SK-N-SH (cell line): ENCODE measurements around the gene CYP2W1. TPM values are rescaled to one million over a fixed set of nuclear protein-coding genes. Genes with fewer than 3 reads are reported as not detected.
A peak's percentile ranks its signal among the peaks of the same experiment; 100 is the strongest.

ENCODE experiments used
- CTCF ChIA-PET: fragments of 300-600, 350-600 bp; formaldehyde crosslinking; extraction: SDS; loops from one replicate; lab custom pipeline; 2021; lab: Yijun Ruan, JAX
- POLR2A ChIA-PET: fragments of 350-600 bp; sonication (Branson Sonifier 250); formaldehyde crosslinking; extraction: SDS; loops from one replicate; lab custom pipeline; 2020; ENCODE audit warnings: antibody characterized with exemption, inconsistent platforms; lab: Yijun Ruan, JAX
- DNase-seq: peaks from one replicate; pipeline ENCODE4 v3.0.0; 2012
- H2AFZ ChIP-seq: fragments of 200-600 bp; sonication (generic); 2 replicates; pipeline ENCODE4 v1.8.1; 2016; ENCODE audit warnings: antibody characterized with exemption, mild to moderate bottlenecking, low read depth
- H3F3A ChIP-seq: fragments of 200-600 bp; sonication (generic); replicated peaks from 2 replicates; pipeline ENCODE3; 2016; ENCODE audit warnings: antibody characterized with exemption, mild to moderate bottlenecking; ENCODE audit not compliant: insufficient read depth
- H3K27ac ChIP-seq, 2 experiments: fragments of 200-500 bp in 1 of 2; fragments of 200-600 bp in 1 of 2; sonication (Bioruptor generic) in 1 of 2; sonication (generic), shearing (Covaris generic) in 1 of 2; 2 replicates each; pipeline versions ENCODE4 v1.5.1 to v1.6.1; 2014 to 2016; ENCODE audit warnings: low read depth in 2 of 2, inconsistent platforms in 1 of 2, low read length in 1 of 2, mild to moderate bottlenecking in 1 of 2, mixed read lengths in 1 of 2
- H3K27me3 ChIP-seq: fragments of 200-600 bp; sonication (generic), shearing (Covaris generic); 2 replicates; pipeline ENCODE4 v1.6.1; 2016; ENCODE audit warnings: mixed run types; ENCODE audit not compliant: insufficient read depth
- H3K36me3 ChIP-seq, 2 experiments: fragments of 200-500 bp in 1 of 2; fragments of 200-600 bp in 1 of 2; sonication (Bioruptor generic) in 1 of 2; sonication (generic) in 1 of 2; replicated peaks in 1 of 2; 2 replicates each; pipeline versions ENCODE3 to v1.5.1; 2014 to 2016; ENCODE audit warnings: low read length in 1 of 2, mild to moderate bottlenecking in 1 of 2; ENCODE audit not compliant: insufficient read depth in 2 of 2, control insufficient read depth in 1 of 2
- H3K4me1 ChIP-seq, 2 experiments: fragments of 200-500 bp in 1 of 2; fragments of 200-600 bp in 1 of 2; sonication (Bioruptor generic) in 1 of 2; sonication (generic), shearing (Covaris generic) in 1 of 2; 2 replicates each; pipeline versions ENCODE4 v1.5.1 to v1.6.1; 2014 to 2016; ENCODE audit warnings: low read depth in 1 of 2, low read length in 1 of 2, mixed run types in 1 of 2; ENCODE audit not compliant: insufficient read depth in 2 of 2, control insufficient read depth in 1 of 2
- H3K4me2 ChIP-seq: fragments of 200-600 bp; sonication (generic), shearing (Covaris generic); 2 replicates; pipeline ENCODE4 v1.6.1; 2017; ENCODE audit warnings: mixed run types
- H3K4me3 ChIP-seq, 2 experiments: fragments of 200-500 bp in 1 of 2; fragments of 200-600 bp in 1 of 2; sonication (Bioruptor generic) in 1 of 2; sonication (generic), shearing (Covaris generic) in 1 of 2; 2 replicates each; pipeline versions ENCODE4 v1.5.1 to v1.8.1; 2014 to 2016; ENCODE audit warnings: low read depth in 2 of 2, inconsistent platforms in 1 of 2, low read length in 1 of 2, mild to moderate bottlenecking in 1 of 2, mixed read lengths in 1 of 2, moderate library complexity in 1 of 2
- H3K79me2 ChIP-seq: fragments of 200-600 bp; sonication (generic); 2 replicates; pipeline ENCODE4 v1.8.1; 2017; ENCODE audit warnings: mild to moderate bottlenecking; ENCODE audit not compliant: insufficient read depth
- H3K9ac ChIP-seq: fragments of 200-600 bp; sonication (generic); 2 replicates; pipeline ENCODE4 v1.6.1; 2017; ENCODE audit warnings: mixed run types
- H3K9me2 ChIP-seq: fragments of 200-600 bp; sonication (generic); 2 replicates; pipeline ENCODE4 v1.6.1; 2017; ENCODE audit warnings: mixed run types
- H3K9me3 ChIP-seq: fragments of 200-600 bp; sonication (generic); 2 replicates; pipeline ENCODE4 v1.6.1; 2017; ENCODE audit warnings: mixed run types, mild to moderate bottlenecking, moderate library complexity
- H4K20me1 ChIP-seq: fragments of 200-600 bp; sonication (generic); 2 replicates; pipeline ENCODE4 v1.6.1; 2017; ENCODE audit warnings: mild to moderate bottlenecking, mixed run types; ENCODE audit not compliant: insufficient read depth
- CHD2 ChIP-seq: fragments of 150-350 bp; IDR thresholded peaks from 2 replicates; pipeline ENCODE4 v1.6.1; 2018; ENCODE audit warnings: low read length; ENCODE audit not compliant: partially characterized antibody
- RAD21 ChIP-seq: IDR thresholded peaks from 2 replicates; pipeline ENCODE4 v1.6.1; 2012; ENCODE audit warnings: mild to moderate bottlenecking, low read length
- RFX5 ChIP-seq: IDR thresholded peaks from 2 replicates; pipeline ENCODE4 v1.6.1; 2012; ENCODE audit warnings: mild to moderate bottlenecking, improper control_type of control experiment, low read length
- USF2 ChIP-seq: fragments of 150-350 bp; IDR thresholded peaks from 2 replicates; pipeline ENCODE4 v1.6.1; 2017; ENCODE audit warnings: antibody characterized with exemption, low read length, low read depth, borderline replicate concordance
- WGBS: methylation state at CpG from one replicate; pipeline ENCODE4 v1.1.6; 2017; ENCODE audit warnings: low lambda C conversion rate; 5-methylcytosine and 5-hydroxymethylcytosine counted together
- polyA plus RNA-seq, 3 experiments: library from polyadenylated mRNA; depleted of rRNA; stranded (reverse); fragments of >200 nt; gene quantifications; 2 replicates each; pipeline ENCODE4 v1.2.3, GENCODE V29; 2012
- TF ChIP-seq, protein P1 (sequence below): fragments of 200-600 bp; sonication (generic); IDR thresholded peaks from 2 replicates; pipeline ENCODE4 v1.6.1; 2017; ENCODE audit warnings: antibody characterized with exemption, mild to moderate bottlenecking, moderate library complexity

CYP2W1 gene
- polyA plus RNA-seq, 1 of the 3 experiments (the other 2 are of a cell fraction), result 0.10 TPM

- no peak overlapping the region for H3K4me2 ChIP-seq
- no peaks in the 10 kb centered on the region for H3K36me3 ChIP-seq
- peak; percentile 89 for DNase-seq
- H3K27me3 ChIP-seq, result no peaks in the 10 kb centered on the region
- H3K27ac ChIP-seq, result no peak overlapping the region
- no peaks in the 10 kb centered on the region for H3F3A ChIP-seq
- H4K20me1 ChIP-seq, result no peaks in the 10 kb centered on the region
- no peaks in the 10 kb centered on the region for H3K9me3 ChIP-seq
- peaks cover 3% of the 10 kb centered on the region; the same call in 1 of the 2 replicates for H3K79me2 ChIP-seq
- WGBS, result 70% methylated on average over 11 of the region's 15 CpGs
- POLR2A ChIA-PET, result no interaction called here
- CTCF ChIA-PET, result interaction anchor here (3.9 kb wide), 1 partner anchor 13 kb away, joined by 66 read pairs; no protein-coding TSS in a partner anchor
- no peak overlapping the region for H2AFZ ChIP-seq
- H3K4me3 ChIP-seq, result no peak overlapping the region
- no peaks in the 10 kb centered on the region for H3K9me2 ChIP-seq
- no peak overlapping the region for H3K9ac ChIP-seq
- peaks cover 0 to 7% of the 10 kb centered on the region in 2 experiments; a peak in 1 of 4 replicates for H3K4me1 ChIP-seq
- TF ChIP-seq USF2, result no peak
- TF ChIP-seq RFX5, result peak; percentile 79; the same call in 1 of the 2 replicates
Observed at GRCh38 chr7:979886-980571, 3.0 kb upstream of the CYP2W1 start.

GRCh38 chr7:981793-982510 lies 1.0 kb upstream of the CYP2W1 start:
- CTCF ChIA-PET, result interaction anchor here (0.8 to 3.9 kb wide), 8 partner anchors 11 to 194 kb away, joined by 3 to 66 read pairs (median 4); partner anchors contain the start of gene GPR146
- Histone ChIP-seq H3K9ac (no peak overlapping the region), H3K36me3 (no peaks in the 10 kb centered on the region), H3K79me2 (no peaks in the 10 kb centered on the region), H3K4me1 (peaks cover 0 to 12% of the 10 kb centered on the region in 2 experiments; a peak in 1 of 4 replicates), H2AFZ (no peak overlapping the region), H3K9me3 (no peaks in the 10 kb centered on the region), H3K4me3 (no peak overlapping the region), H3K27me3 (no peaks in the 10 kb centered on the region), H3K9me2 (no peaks in the 10 kb centered on the region), H3K27ac (no peak overlapping the region), H3K4me2 (no peak overlapping the region), H3F3A (no peaks in the 10 kb centered on the region), H4K20me1 (no peaks in the 10 kb centered on the region)
- no peak for DNase-seq
- 87% methylated on average over 13 of the region's 19 CpGs for WGBS
- POLR2A ChIA-PET, result no interaction called here
- TF ChIP-seq RAD21 (no peak), CHD2 (no peak)
- TF ChIP-seq, protein P1, sequence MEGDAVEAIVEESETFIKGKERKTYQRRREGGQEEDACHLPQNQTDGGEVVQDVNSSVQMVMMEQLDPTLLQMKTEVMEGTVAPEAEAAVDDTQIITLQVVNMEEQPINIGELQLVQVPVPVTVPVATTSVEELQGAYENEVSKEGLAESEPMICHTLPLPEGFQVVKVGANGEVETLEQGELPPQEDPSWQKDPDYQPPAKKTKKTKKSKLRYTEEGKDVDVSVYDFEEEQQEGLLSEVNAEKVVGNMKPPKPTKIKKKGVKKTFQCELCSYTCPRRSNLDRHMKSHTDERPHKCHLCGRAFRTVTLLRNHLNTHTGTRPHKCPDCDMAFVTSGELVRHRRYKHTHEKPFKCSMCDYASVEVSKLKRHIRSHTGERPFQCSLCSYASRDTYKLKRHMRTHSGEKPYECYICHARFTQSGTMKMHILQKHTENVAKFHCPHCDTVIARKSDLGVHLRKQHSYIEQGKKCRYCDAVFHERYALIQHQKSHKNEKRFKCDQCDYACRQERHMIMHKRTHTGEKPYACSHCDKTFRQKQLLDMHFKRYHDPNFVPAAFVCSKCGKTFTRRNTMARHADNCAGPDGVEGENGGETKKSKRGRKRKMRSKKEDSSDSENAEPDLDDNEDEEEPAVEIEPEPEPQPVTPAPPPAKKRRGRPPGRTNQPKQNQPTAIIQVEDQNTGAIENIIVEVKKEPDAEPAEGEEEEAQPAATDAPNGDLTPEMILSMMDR, result no peak
- TF ChIP-seq, all 33 proteins: peak for 0
